SK-N-MC (cell line): ENCODE results near the gene DMRT3.

Experiments used
- EZH2 ChIP-seq: fragments of 200-600 bp; sonication (generic); IDR thresholded peaks from one replicate; pipeline ENCODE4 v1.6.1; 2017; ENCODE audit warnings: antibody characterized with exemption
- FOXP2 ChIP-seq: optimal IDR thresholded peaks from 2 replicates; pipeline ENCODE3; 2011; ENCODE audit warnings: mild to moderate bottlenecking, moderate library complexity; ENCODE audit not compliant: insufficient read depth; ENCODE audit errors: extremely low read length, control extremely low read depth
- POLR2AphosphoS5 ChIP-seq: IDR thresholded peaks from 2 replicates; pipeline ENCODE4 v1.6.1; 2012; ENCODE audit warnings: mild to moderate bottlenecking, low read depth, low read length, borderline replicate concordance

GRCh38 chr9:971901-972500 is 4.5 kb upstream of the DMRT3 start:
- TF ChIP-seq EZH2 (no peak), POLR2AphosphoS5 (no peak), FOXP2 (no peak)
